ENCODE results near the gene CCDC8.
"Not testable (repeated sequence)": the region's sequence is repeated elsewhere in the genome, so short reads cannot be mapped to it uniquely, and the experiment has no call there.

CCDC8 gene

GRCh38 chr19:46428239-46429135, 15.1 kb upstream of the CCDC8 start, which contains the start of gene PNMA8C:
Gene PNMA8C, minus strand, starts transcription at chr19:46428936. Its CDS starts 577 bp downstream, at chr19:46428359.
- DNase-seq: peak; percentile 52 to 66

GRCh38 chr19:46427518-46428045, 14.2 kb upstream of the CCDC8 start:
- DNase-seq: no peak

- peak; percentile 51 to 65 for DNase-seq
Measured at GRCh38 chr19:46426506-46427162, 13.3 kb upstream of the CCDC8 start.

- DNase-seq: no peak
Measured at GRCh38 chr19:46426035-46426505, 12.7 kb upstream of the CCDC8 start.

- DNase-seq: no peak
Measured at GRCh38 chr19:46423188-46423587, 9.8 kb upstream of the CCDC8 start.

GRCh38 chr19:46422344-46422743, 9.0 kb upstream of the CCDC8 start:
- no peak for DNase-seq

- DNase-seq: no peak
Measured at GRCh38 chr19:46420056-46420455, 6.7 kb upstream of the CCDC8 start.

GRCh38 chr19:46415804-46416709, 2.7 kb upstream of the CCDC8 start:
- peak in 1 of 2 experiments; percentile 34 for DNase-seq

GRCh38 chr19:46414899-46415298, 1.5 kb upstream of the CCDC8 start:
- DNase-seq: not testable (repeated sequence)

- DNase-seq: no peak
Measured at GRCh38 chr19:46412650-46413261, 608 bp downstream of the CCDC8 start.

GRCh38 chr19:46411925-46412649, 1.3 kb downstream of the CCDC8 start:
- DNase-seq: no peak

- no peak for DNase-seq
Measured at GRCh38 chr19:46411088-46411924, 2.1 kb downstream of the CCDC8 start.

GRCh38 chr19:46410205-46411087, 2.9 kb downstream of the CCDC8 start:
- DNase-seq: no peak

- DNase-seq: no peak
Measured at GRCh38 chr19:46409191-46409590, 4.2 kb downstream of the CCDC8 start.

- no peak for DNase-seq
Measured at GRCh38 chr19:46408664-46409039, 4.7 kb downstream of the CCDC8 start.

GRCh38 chr19:46407856-46408663, 5.3 kb downstream of the CCDC8 start:
- DNase-seq: no peak

GRCh38 chr19:46406976-46407375, 6.4 kb downstream of the CCDC8 start:
- DNase-seq: no peak

GRCh38 chr19:46404753-46405468, 8.5 kb downstream of the CCDC8 start:
- no peak for DNase-seq
